Stimulated activated CD4-positive, alpha-beta T cell treated with anti-CD3 and anti-CD28 coated beads, Interleukin-12 subunit alpha, Interleukin-12 subunit beta, amount 100 ng/mL, for 4 hours (primary cell): ENCODE data around the gene FYN.
A peak's percentile ranks its signal among the peaks of the same experiment; 100 is the strongest.

Source experiments
- DNase-seq: peaks from one replicate; pipeline ENCODE4 v3.0.0-alpha.2; 2020

The FYN gene

DNA sequence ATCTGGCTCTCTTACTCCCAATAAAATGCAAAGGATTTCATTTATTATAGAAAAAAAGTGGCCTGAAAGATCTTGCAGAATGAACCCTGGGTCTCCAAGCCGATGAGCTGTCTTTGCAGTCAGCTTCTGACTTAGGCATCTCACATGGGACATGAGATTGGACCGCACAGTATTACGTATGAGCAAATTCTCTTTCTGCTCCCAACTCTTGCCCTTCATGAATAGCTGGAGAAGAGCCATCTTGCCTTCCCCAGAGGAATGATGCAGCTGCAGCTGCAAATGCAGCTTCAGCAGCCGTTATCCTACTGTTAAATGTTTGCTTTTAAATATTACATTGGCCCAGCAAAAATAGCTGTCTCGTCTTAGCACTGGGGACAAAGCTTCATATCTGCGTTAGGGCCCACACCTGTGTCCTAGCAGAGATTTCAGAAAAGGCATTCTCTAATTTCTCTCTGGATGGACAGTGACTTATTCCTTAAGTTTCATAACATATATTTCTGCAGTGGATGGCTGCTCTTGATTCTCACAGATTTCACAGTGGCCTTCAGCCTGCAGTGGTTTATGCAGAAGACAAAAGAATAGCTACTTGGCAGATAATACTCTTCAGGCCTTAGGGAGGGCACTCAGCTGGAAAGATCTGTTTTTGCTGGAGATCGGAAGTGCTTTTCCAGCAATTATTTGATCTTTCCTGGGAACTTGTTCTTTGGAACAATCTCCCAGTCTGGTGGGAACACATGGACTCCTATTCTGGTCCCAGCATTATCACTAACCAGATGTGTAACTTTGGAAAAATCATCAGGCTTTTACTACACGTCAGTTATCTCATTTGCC lies 129.2 kb downstream of the FYN start:
- DNase-seq, result no peak

DNA sequence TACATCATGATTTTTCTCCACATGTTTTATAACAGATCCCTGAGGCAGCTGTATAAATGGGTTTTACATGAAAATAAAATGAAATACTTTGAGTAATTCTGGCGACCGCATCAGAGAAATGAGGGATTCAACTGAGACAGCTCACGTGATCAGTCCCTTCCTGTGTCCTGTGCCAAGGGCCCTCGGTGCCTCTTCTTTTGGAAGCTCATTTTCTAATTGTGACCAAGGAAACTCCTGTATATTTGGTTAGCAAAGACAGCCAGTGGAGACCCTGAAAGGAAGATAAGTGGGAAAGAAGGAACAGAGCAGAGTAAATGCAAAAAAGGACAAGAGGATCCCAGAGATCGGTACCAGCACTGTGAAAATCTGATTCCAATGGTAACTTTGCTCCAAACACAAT lies 129.9 kb downstream of the FYN start:
- DNase-seq, result no peak

DNA sequence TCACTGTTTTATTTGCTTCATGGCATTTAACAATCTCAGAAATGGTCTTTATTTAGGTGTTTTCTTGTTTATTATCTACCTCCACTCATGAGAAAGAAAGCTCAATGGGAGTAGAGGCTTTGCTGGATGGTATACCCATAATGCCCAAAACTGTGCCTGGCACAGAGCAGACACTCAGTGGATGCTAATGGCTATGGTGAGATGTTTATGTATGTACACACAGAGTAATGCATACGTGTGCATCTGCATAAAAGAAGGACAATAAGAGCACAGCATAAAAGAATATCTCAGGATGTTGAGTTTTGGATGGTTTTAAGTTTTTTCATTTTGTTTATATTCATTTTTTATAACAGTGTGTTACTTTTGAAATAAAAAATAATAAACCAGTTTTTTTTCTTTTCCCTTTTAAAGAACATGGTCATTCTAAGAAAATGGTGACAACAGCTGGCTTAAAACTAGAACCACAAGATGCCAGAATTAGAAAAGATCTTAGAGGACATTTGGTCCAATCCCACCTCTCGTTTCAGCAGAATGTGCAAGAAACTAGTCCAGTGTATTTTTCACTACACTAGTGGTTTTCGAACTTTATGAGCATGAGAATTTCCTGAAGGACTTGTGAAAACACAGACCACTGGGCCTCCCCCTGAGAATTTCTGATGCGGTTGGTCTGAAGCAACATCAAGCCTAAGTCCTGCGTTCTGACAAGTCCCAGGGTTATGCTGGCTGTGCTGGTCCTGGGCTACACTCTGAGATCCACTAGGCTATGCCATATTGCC lies 131.9 kb downstream of the FYN start:
- DNase-seq, result no peak

DNA sequence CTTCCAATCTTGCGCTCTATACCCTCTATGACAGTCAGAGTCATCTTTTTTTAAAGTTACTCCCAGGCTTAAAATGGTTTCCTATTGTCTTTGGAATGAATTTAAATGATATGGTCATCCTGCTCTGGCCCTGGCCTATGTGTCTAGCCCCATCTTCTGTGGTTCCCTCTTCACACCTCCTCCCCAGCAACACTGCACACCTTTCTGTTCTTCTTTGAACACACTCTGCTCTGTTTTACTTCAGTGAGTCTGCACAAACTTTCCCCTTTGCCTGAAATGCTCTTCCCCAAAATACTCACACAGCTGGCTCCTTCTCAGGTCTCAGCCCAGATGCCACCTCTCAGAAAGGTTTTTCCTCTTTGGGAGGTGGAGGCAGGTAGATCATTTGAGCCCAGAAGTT lies 132.7 kb downstream of the FYN start:
- no peak for DNase-seq

DNA sequence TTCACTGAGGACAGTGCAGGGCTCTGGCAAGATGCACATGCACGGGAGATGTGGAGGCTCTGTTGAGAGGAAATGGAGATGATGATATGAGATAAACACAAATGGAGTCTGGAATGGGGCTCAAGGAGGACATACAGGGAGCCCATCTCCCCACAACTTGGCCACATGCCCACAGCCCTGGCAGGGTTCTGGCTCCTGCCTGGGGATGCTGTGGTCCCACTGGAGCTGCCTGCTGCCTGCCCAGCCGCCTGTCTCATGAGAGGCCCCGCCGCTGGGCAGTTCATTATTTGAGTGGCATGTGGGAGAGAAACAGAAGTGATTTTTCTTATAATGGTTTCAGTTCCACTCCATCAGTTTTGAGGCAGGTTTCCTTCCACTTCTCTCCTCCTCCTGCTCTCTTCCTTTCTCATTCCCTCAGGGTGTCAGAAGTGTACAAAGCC lies 134.0 kb downstream of the FYN start:
- DNase-seq, result no peak

DNA sequence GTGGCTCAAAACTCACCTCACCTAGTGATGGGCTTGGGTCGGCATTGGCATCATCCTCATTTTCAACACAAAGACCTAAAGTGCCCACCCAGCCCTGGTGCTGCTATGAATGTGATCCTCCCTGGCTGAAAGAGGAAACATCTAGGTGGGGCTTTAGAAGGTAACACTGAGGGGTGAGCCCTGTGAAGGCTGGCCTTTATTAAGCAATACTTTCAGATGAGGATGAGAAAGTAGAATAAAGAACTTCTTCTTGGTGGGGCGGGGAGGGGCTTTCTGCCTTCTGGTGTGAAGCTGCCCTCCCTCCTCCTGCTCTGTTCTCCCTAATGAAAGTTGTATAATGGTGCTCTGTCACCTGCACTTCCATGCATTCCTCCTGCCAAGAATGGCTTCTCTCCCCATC lies 134.6 kb downstream of the FYN start:
- no peak for DNase-seq

DNA sequence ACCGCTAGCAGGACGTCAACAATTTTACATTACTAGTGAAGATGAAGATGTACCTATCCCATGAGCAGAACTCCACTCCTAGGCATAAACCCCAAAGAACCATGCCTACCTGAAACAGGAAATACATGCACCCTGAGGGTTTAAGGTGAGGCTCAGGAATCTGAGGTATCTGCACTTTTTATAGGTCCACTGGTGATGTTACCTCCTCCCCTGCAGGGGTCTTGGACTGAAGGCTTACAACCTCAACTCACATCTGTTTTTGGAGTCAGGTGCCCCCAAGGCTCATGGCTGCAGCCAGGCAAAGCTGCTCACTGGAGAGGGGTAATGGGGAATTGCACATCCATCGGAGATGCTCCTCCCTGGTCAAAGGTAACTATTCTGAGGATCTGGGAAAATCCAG lies 135.1 kb downstream of the FYN start:
- DNase-seq, result no peak

DNA sequence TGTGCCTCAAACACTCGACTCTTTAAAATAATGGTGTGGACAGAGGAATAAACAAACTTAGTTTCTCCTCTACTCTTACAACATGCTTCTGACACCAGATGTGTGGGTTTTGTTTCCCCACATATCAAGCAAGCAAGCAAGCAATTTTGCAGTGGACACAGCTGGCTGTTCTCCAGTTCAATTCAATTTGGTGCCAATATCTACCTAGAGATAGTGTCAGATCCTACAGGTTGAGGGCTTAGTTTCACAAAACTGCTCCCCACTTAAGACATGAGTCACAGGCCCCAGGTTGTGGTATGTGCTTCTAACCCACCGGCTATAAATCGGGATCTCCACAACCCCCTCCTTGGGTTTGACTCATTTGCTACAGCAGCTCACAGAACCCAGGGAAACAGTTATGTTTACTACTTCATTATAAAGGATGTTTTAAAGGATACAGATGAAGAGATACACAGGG lies 136.2 kb downstream of the FYN start:
- DNase-seq, result no peak

DNA sequence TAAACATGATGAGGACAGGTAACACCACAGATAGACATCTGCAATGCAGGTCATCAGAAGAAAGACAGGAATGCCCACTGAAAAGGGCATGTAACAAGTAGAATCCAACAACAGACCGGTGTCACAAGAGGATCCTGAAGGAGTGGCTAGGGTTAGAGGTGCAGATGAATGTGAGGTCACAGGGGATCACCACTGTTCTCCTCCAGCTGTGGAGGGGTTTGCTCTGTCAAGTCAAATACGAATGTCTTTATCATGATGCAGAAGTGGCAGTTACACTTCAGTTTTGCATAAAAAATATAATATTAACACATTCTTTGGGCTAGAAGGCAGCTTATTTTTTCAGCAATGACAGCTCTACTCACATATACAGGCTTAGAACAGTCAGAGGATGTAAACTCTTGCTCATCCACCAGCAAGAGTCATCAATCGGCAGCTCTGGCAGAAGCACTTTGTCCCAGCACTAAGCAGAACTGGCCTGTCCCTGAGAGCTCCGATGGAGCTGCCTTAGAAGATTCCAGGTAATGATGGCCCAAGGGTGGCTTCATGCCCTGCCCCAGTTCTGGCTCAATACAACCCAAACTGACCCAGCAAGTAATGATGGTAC lies 137.1 kb downstream of the FYN start:
- DNase-seq, result no peak

DNA sequence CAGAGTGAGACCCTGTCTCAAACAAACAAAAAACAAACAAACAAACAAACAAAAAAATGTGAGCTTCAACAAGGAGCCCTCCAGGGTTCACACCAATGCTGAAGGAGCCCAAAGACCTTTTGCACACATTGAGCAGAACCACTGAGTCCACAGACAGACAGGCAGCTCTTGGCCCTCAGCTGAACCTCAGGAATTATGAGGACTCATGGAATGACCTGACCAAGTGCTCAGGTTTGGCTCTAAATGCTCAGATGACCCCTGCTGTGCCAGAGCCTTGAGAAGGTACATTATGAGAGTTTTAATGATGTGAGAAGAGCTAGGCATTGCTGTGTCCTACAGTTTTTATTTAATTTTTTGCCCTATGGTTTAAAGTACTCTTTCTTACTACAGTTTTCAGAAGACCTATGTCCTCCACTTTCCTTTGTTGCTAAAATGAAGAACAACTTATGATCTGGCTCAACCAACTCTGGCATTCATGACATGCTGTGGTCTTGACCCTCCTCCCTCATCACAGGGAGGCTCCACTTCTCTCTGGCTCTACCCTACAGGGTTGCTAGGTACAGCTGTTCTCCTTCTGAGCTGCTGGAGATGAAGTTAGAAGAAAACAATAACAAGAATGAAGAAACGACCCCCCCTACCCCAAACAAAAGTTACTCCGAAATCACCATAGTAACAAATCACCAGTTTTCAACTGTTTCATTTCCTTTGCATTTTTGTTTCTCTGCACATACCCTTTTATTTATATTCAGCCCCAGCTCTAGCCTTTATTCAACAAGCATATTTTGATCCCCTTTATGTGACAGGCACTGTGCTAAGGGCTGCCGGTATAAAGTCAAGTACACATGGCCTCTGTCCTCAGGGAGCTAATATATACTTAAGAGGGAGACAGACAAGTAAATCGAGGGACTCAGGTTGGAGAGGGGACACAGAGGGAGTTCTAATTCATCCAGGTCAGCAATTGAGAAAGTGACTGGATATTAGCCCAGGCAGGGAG lies 138.9 kb downstream of the FYN start:
- no peak for DNase-seq

DNA sequence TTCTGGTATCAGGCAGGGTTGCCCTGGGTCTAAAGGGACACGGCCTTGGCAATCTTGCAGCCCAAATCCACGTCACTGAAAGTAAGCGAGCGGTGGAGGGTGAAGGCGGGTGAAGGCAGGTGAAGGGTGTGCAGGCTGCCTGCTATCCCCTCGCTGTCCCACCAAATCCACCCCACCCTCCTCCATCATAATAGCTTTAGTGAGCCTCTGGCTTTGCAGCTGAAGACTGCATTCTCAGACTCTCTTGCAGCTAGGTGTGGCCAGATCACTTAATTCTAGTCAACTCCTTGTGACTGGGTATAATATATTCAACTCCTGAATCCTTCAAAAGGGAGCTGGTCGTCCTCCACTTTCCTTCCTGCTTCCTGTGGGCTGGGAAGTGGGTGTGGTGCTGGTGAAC lies 140.9 kb downstream of the FYN start:
- DNase-seq, result no peak

DNA sequence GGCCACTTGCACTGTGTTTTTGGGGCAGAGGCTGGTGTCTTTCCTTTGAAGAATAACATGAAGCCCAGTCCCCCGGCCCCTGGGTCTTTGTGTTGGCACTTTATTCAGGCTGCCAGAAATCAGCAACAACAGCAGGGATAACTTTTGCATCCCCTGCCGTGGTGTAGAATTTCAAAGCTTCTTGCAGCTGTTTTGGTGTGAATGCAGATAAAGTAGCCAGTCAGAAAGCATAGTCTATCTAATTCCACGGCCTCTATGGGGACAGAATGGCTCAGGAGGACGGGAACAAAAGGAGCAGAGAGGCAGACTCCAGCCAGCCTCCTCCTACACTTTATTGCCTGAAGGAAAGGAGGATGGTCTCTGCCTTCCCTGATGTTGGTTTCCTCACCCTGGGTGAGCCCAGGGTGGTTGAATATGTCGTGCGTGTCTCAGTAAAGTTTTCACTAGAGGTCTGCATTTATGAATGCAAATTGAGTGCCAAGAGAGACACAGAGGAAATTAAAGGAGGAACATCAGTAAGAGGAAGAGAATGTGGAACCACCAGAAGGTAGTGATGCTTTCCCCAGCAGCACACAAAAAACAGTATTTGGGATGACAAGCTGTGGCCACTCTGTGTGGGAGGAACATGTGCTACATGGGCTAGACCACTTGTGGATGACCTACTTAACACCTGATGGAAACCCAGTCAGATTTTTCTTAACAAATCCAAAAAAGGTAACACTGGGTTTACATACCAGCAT lies 141.6 kb downstream of the FYN start:
- no peak for DNase-seq

DNA sequence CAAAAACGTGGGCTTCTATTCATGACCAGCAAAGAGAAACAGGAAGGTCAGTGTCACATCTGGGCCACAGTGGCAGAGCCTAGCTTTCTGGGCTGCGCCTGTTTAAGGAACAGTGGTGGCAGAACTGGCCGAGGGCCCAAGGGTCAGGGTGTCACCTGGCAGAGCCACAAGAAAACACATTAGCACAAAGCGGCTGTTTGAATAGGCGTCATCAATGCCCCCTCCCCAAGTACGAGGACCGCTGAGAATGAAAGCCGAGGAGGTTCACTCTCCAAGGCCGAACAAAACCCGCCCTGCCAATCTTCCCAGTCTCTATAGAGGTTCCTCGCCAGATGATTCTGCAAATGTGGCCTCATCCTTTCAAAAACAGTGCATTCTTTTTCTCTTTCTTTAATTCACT lies 142.4 kb downstream of the FYN start:
- no peak for DNase-seq

DNA sequence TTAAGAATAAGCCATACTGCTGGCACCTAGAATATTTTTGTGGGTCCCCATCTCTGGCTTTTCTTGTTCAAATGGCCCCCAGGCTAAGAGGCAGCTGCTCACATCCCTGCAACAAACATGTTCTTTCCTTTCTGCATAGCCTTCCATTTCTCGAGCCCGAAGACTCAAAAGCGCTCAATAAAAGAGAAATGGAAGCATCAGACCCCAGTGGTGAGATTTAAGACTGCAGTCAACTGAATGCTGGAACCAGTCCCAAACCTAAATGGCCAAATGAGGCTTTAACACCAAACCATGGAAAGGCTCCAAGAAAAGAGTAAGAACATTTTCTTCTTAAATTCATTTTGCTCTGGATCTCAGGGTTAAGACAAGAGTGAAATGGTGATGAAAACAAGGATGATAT lies 145.4 kb downstream of the FYN start:
- DNase-seq, result no peak

DNA sequence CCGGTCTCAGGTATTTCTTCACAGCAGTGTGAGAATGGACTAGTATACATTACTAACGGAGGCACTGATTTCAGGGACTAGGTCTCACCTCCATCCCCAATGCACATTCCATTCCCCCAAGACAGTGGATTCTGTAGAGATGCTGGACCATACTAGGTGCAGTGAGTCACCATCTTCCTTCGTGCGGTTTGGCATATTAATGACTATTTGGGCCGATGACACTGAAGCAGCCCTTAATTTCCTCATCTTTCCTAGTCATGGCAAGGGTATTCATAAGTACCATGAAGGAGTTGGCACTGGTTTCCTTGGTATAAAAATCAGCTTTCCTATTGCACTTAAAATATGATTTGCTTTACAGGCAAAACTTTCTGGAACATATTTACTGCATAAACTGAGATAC lies 146.2 kb downstream of the FYN start:
- DNase-seq, result no peak

DNA sequence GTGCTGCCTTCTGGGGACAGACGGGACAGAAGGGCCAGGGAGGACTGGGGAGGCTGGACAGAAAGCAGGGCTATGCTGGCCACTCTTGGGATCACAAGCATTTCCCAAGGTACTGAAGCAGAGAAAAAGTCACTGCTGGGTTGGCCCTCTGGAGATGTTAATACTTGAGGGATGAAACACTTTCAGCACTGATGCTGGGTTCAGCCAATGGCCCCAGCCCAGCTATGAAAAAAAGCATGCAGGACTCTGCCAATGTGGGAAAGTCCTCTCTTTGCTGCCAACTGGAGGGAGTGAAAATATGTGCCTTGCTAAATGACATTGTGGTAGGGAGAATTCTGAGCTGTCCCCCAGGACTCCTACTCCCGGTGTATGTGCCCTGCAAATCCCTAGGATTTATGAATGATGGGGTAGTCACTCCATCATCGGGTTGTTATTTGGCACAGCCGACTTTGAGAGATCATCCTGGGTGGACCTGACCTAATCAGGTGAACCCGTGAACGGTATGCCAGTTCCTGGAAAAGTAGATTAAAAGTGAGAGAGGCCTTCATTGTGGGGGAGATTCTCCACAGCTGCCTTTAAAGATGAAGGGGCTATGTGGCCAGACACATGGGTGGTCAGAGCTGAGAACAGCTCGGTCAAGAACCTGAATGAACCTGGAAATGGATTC lies 147.7 kb downstream of the FYN start:
- no peak for DNase-seq

DNA sequence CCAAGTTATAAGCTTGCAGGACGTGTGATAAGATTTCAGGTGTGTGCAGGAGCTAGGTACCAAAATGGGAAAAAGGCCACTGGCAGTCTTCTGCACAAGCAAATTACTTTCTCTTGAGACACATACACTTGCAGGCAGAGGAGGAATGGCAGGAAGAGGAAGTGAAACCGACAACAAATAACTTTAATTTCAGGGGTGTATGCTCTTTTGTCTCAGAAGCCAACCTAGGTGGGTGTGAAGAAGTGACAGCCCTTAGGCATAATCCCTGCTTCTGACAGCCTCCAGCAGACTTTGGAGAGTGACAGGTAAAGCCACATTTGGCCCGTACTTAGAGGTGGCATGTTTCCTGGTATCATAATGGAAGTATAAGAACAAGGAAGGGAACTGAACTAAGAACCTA lies 148.7 kb downstream of the FYN start:
- DNase-seq, result no peak

DNA sequence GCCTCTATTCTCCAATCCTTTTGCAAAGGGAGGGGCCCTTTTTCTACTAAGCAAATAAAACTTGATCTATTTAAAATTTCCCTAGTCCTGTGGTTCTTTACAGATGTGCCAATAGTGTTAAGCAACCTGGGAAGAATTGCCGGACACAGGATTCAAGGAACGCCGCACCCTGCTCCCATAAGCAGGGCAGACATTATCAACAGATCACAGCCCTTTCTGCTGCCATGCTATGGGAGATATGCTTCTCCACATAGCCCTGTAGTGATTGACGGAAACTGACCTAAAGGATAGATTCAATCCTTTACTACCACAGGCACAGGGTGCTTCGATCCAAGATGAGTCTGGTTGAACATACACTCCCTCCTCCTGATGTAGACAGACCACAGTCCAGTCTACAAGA lies 149.2 kb downstream of the FYN start:
- DNase-seq, result no peak

DNA sequence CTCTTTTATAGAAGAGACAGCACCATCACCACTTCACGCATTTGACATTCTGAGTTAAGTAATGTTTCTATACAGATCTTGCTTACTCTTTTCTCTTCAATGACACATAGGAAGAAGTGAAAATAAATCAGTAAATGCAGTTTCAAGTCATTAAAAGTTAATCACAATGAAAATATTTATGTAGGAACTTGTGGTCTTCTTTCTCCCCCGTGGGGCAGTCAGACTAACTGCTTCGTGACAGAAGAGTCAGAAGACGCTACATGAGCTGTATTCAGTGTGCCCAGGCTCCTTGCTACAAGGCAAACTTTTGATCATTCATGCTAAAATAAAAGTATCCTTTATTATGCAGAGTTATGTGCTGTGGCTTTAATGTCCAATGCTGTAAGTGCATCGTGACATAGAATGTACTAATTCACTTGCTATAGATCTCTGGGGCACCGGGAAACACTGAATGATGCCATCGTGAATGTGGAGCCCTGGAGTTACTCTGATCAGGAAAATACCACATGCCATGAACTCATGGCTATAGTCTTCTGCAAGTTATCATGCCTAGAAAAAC lies 149.8 kb downstream of the FYN start:
- no peak for DNase-seq

DNA sequence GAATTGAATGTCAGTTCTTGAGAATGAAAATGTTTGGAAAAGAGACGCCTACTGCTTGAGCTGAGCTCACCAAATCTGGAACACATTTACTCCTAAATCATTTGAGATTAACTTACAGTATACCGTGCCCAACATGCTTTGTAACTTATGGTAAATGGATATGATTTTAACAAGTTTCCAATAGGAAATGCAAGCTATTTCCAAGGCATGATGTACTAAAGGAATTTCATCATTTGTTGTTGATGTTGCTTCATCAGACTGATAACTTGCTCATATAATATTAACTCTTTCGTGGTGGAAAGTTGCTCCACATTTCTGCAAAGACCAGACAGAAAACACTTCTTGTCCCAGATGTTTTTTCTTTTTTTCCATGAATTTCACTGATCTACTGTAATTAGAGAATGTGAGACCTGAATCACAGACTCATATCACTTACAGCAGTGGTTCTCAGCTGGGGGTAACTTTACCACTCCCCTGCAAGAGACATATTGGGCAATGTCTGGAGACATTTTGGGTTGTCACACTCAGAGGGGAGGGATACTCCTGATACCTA lies 151.0 kb downstream of the FYN start:
- DNase-seq, result no peak

DNA sequence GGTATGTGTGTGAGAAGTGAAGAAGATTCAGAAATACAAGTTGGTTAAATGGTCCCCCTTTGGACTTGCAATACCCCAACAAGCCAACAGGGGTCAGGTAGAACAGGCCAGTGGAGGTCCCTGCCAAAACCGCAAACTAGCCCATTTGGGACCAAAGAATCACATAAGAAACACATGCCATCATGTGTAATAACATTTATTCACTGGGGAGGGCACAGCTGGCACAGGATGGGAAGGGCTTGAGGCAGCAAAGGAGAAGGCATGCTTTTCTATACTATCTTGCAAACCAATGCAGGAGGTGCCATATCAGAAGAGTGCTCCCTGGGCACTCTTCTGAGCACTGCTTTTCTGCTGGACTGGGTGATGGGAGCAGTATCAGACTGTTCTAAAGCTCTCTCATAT lies 151.5 kb downstream of the FYN start:
- peak; percentile 26 for DNase-seq
